Measurements from ENCODE around the gene MSMO1.

Gene MSMO1

GRCh38 chr4:165369522-165369921 is 42.1 kb downstream of the MSMO1 start:
- TF ChIP-seq CTCF (IDR thresholded peaks at IDR 0.05; ENCODE audit: control insufficient read depth, extremely low read depth, insufficient read depth), result no peak
- peak; percentile 76 for DNase-seq (ENCODE audit: low read depth)

GRCh38 chr4:165370530-165370929 is 43.1 kb downstream of the MSMO1 start:
- no peak for DNase-seq (ENCODE audit: low read depth)
- no peak for TF ChIP-seq CTCF (IDR thresholded peaks at IDR 0.05; ENCODE audit: control insufficient read depth, extremely low read depth, insufficient read depth)
- no peak overlapping the region for H3K4me3 ChIP-seq (ENCODE audit: low read depth, low read length)

More at GRCh38 chr4:165369522-165369921, 42.1 kb downstream of the MSMO1 start:
- H3K4me3 ChIP-seq (ENCODE audit: low read depth, low read length), result no peak overlapping the region

GRCh38 chr4:165375465-165375864 is 48.0 kb downstream of the MSMO1 start:
- H3K4me3 ChIP-seq (ENCODE audit: low read depth, low read length), result no peak overlapping the region
- no peak for TF ChIP-seq CTCF (IDR thresholded peaks at IDR 0.05; ENCODE audit: control insufficient read depth, extremely low read depth, insufficient read depth)
- DNase-seq (ENCODE audit: low read depth), result no peak

GRCh38 chr4:165378398-165378744 is 50.9 kb downstream of the MSMO1 start:
- H3K4me3 ChIP-seq (ENCODE audit: low read depth, low read length), result peak overlapping the region; percentile 54
- no peak for DNase-seq (ENCODE audit: low read depth)
- no peak for TF ChIP-seq CTCF (IDR thresholded peaks at IDR 0.05; ENCODE audit: control insufficient read depth, extremely low read depth, insufficient read depth)

- DNase-seq (ENCODE audit: low read depth), result peak; percentile 41
- peak within 1 kb of the TSS; percentile 54 for H3K4me3 ChIP-seq (ENCODE audit: low read depth, low read length)
Observed at GRCh38 chr4:165378745-165379677, 51.5 kb downstream of the MSMO1 start, which contains the start of gene CPE. Gene CPE, plus strand, starts transcription at chr4:165379008. Its CDS starts 214 bp downstream, at chr4:165379222.

GRCh38 chr4:165379678-165380064 is 52.2 kb downstream of the MSMO1 start:
- H3K4me3 ChIP-seq (ENCODE audit: low read depth, low read length), result peak overlapping the region; percentile 54
- DNase-seq (ENCODE audit: low read depth), result no peak
- TF ChIP-seq CTCF (IDR thresholded peaks at IDR 0.05; ENCODE audit: control insufficient read depth, extremely low read depth, insufficient read depth), result no peak

More at GRCh38 chr4:165378745-165379677, 51.5 kb downstream of the MSMO1 start, which contains the start of gene CPE:
- peak; percentile 67 for TF ChIP-seq CTCF (IDR thresholded peaks at IDR 0.05; ENCODE audit: control insufficient read depth, extremely low read depth, insufficient read depth)

Data from LNCaP clone FGC (cell line).